Midbrain (tissue), 1 donor: ENCODE measurements around the gene CGA.

Source experiments
- DNase-seq: peaks from one replicate; lab custom pipeline; 2025; lab: John Stamatoyannopoulos, UW

The CGA gene

GRCh38 chr6:87088076-87088475 lies 6.8 kb downstream of the CGA start:
- no peak for DNase-seq

GRCh38 chr6:87082160-87082721 lies 12.7 kb downstream of the CGA start:
- no peak for DNase-seq

GRCh38 chr6:87078983-87079616 lies 15.8 kb downstream of the CGA start:
- DNase-seq = peak; percentile 70

- no peak for DNase-seq
Observed at GRCh38 chr6:87075168-87075567, 19.7 kb downstream of the CGA start.

GRCh38 chr6:87074101-87074621 lies 20.7 kb downstream of the CGA start:
- DNase-seq = peak; percentile 38

- no peak for DNase-seq
Observed at GRCh38 chr6:87071683-87072082, 23.2 kb downstream of the CGA start.

GRCh38 chr6:87070741-87071140 lies 24.2 kb downstream of the CGA start:
- DNase-seq = no peak

- DNase-seq = no peak
Observed at GRCh38 chr6:87068795-87069194, 26.1 kb downstream of the CGA start.

GRCh38 chr6:87066449-87067333 lies 28.2 kb downstream of the CGA start:
- DNase-seq = peak; percentile 44

- DNase-seq = no peak
Observed at GRCh38 chr6:87065117-87065516, 29.8 kb downstream of the CGA start.

GRCh38 chr6:87059943-87060342 lies 35.0 kb downstream of the CGA start:
- DNase-seq = no peak

GRCh38 chr6:87054143-87054833 lies 40.6 kb downstream of the CGA start:
- no peak for DNase-seq

GRCh38 chr6:87053312-87053711 lies 41.6 kb downstream of the CGA start:
- DNase-seq = no peak

- no peak for DNase-seq
Observed at GRCh38 chr6:87049779-87050178, 45.1 kb downstream of the CGA start.

- no peak for DNase-seq
Observed at GRCh38 chr6:87045521-87046075, 49.3 kb downstream of the CGA start.

GRCh38 chr6:87040729-87041128 lies 54.2 kb downstream of the CGA start:
- no peak for DNase-seq
